ENCODE measurements around the gene CNNM2.
"Not testable (repeated sequence)": the region's sequence is repeated elsewhere in the genome, so short reads cannot be mapped to it uniquely, and the experiment has no call there.

The CNNM2 gene

DNA sequence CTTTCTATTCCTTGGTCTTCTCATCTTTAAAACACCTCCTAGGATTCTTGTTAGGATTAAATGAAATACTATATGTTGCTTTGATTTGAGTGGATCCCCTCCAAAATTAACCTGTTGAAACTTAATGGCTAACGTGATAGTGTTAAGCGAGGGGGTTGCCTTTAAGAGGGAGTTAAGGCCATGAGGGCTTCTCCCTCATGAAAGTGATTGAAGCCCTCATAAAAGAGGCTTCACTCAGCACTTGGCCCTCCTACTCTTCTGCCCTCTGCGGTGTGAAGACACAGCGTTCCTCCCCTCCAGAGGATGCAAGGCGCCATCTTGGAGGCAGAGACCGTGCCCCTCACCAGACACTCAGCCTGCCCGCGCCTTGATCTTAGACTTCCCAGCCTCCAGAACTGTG, 46.6 kb downstream of the CNNM2 start:
- no peaks in the 10 kb centered on the region for H3K27me3 ChIP-seq (ENCODE audit: insufficient read depth, low read depth, severe bottlenecking)
- no peak overlapping the region for H3K4me3 ChIP-seq (ENCODE audit: low read depth, low read length)
- no peak overlapping the region for H3K27ac ChIP-seq
- DNase-seq = no peak
- no peaks in the 10 kb centered on the region for H3K9me3 ChIP-seq (ENCODE audit: severe bottlenecking)
- TF ChIP-seq, protein P1, sequence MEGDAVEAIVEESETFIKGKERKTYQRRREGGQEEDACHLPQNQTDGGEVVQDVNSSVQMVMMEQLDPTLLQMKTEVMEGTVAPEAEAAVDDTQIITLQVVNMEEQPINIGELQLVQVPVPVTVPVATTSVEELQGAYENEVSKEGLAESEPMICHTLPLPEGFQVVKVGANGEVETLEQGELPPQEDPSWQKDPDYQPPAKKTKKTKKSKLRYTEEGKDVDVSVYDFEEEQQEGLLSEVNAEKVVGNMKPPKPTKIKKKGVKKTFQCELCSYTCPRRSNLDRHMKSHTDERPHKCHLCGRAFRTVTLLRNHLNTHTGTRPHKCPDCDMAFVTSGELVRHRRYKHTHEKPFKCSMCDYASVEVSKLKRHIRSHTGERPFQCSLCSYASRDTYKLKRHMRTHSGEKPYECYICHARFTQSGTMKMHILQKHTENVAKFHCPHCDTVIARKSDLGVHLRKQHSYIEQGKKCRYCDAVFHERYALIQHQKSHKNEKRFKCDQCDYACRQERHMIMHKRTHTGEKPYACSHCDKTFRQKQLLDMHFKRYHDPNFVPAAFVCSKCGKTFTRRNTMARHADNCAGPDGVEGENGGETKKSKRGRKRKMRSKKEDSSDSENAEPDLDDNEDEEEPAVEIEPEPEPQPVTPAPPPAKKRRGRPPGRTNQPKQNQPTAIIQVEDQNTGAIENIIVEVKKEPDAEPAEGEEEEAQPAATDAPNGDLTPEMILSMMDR (IDR thresholded peaks at IDR 0.05; ENCODE audit: low read depth, low read length) = no peak
- no peaks in the 10 kb centered on the region for H3K36me3 ChIP-seq

DNA sequence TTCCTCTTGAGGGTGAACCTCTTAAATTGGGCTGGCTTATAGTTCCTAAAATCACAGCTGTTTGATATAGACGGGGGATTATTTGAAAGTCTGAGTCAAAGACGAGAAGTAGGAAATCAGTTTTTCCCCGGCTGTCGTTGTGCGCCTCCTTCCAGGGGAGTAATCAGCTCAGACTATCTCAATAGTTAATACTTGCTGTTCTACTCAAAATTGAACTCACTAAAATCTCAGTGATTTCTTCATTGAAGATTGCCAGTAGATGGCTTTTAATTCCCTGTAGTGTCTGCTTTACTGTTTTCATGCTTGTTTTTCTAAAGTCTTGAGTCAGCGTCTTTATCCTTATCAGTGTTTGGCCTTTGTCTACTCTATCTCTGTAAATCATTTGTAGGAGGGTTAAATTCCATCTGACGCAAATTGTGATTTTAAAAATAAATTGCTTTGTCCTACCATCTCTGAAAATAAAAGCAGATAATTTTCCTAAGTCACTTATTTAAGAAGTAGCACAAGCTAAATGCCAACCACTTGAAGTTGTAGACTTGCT, 47.3 kb downstream of the CNNM2 start:
- Histone ChIP-seq H3K27me3 (ENCODE audit: insufficient read depth, low read depth, severe bottlenecking) (no peaks in the 10 kb centered on the region), H3K27ac (no peak overlapping the region), H3K4me3 (ENCODE audit: low read depth, low read length) (no peak overlapping the region), H3K36me3 (no peaks in the 10 kb centered on the region), H3K9me3 (ENCODE audit: severe bottlenecking) (no peaks in the 10 kb centered on the region)
- TF ChIP-seq, protein P1 (IDR thresholded peaks at IDR 0.05; ENCODE audit: low read depth, low read length) = no peak
- DNase-seq = no peak

DNA sequence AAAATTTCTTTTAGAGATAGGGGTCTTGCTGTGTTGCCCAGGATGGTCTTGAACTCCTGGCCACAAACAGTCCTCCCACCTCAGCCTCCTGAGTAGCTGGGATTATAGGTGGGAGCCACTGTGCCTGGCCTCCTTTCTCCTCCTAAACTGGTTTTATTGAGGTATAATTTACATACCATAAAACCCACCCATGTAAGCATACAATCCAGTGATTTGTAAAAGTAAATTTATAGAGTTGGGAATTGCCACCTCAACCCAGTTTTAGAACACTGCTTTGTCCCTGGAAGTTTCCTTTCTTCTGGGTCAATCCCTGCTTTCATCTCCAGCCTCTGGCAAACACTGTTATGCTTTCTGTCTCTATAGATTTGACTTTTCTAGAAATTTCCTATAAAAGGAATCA, 49.0 kb downstream of the CNNM2 start:
- no peaks in the 10 kb centered on the region for H3K9me3 ChIP-seq (ENCODE audit: severe bottlenecking)
- TF ChIP-seq, protein P1 (IDR thresholded peaks at IDR 0.05; ENCODE audit: low read depth, low read length) = no peak
- no peak overlapping the region for H3K4me3 ChIP-seq (ENCODE audit: low read depth, low read length)
- H3K27ac ChIP-seq = no peak overlapping the region
- H3K27me3 ChIP-seq (ENCODE audit: insufficient read depth, low read depth, severe bottlenecking) = no peaks in the 10 kb centered on the region
- no peaks in the 10 kb centered on the region for H3K36me3 ChIP-seq
- DNase-seq = no peak

DNA sequence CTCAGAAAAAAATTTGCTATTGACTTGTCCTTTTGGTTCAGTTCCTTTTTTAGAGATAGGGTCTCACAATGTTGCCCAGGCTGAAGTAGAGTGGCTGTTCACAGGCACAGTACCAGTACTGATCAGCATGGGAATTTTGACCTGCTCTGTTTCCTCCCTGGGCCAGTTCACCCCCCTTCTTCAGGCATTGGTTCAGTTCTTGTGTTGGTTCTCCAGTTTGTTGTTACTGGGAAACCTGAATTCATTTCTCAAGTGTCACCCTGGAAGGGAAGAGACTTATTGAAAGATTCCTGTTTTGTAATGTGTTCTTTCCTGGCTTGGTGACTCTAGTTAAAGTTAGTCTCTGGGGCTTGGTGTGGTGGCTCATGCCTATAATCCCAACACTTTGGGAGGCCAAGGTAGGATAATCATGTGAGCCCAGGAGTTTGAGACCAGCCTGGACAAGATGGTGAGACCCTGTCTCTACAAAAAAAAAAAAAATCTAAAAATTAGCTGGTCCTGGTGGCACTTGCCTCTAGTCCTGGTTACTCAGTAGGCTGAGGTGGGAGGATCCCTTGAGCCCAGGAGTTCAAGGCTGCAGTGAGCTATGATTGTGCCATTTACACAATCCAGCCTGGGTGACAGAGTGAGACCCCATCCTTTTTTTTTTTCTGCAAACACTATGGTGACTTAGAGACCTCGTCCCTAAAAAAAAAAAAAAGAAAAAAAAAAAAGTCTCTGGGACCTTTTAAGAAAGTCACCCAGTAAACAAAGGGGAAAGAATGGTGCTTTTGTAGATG, 52.7 kb downstream of the CNNM2 start:
- H3K9me3 ChIP-seq (ENCODE audit: severe bottlenecking) = no peaks in the 10 kb centered on the region
- H3K27ac ChIP-seq = no peak overlapping the region
- no peak overlapping the region for H3K4me3 ChIP-seq (ENCODE audit: low read depth, low read length)
- no peak for DNase-seq
- no peaks in the 10 kb centered on the region for H3K36me3 ChIP-seq
- TF ChIP-seq, protein P1 (IDR thresholded peaks at IDR 0.05; ENCODE audit: low read depth, low read length) = no peak
- H3K27me3 ChIP-seq (ENCODE audit: insufficient read depth, low read depth, severe bottlenecking) = no peaks in the 10 kb centered on the region

DNA sequence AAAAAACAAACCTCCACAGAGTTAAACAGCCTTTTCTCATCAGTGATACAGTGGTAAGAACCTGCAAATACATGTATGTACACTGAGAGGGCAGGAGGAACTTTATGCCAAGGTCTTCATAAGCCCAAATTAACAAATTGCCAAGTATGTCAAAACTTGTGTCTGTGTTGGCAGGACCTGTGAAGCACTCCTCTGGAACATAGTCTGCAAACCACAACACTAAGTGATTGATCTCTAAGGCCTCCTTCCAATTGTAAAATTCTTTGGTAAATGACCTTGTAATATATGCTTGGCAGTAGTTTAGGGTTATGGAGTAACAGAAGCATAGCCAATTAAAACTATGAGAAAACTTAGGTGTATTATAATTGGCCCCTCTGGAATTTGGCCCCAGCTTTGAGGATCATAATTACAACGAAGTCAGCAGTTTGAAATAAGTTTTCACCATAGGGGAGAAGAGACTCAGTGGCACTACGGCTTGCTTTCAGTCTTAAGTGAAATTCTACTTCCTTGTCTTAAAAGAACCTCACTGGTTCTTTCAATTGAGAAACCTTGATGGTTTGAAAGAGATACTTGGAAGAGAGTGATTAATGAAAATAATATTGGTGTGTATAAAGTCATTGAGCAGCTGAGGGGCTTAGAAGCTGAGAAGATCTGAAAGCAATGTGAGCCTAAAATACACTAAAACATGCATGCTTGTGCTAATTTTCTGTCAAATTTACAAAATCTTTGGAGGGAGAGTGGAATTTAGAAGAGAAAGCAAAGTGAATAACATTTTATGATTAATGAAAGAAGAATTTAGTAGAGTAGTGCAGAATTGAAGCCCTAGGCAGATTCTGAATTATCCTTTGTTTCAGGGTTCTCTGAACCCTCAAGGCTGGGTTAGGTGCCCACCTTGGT, 57.6 kb downstream of the CNNM2 start:
- Histone ChIP-seq H3K9me3 (ENCODE audit: severe bottlenecking) (no peaks in the 10 kb centered on the region), H3K36me3 (no peaks in the 10 kb centered on the region), H3K4me3 (ENCODE audit: low read depth, low read length) (no peak overlapping the region), H3K27ac (no peak overlapping the region), H3K27me3 (ENCODE audit: insufficient read depth, low read depth, severe bottlenecking) (no peaks in the 10 kb centered on the region)
- TF ChIP-seq, protein P1 (IDR thresholded peaks at IDR 0.05; ENCODE audit: low read depth, low read length) = no peak
- DNase-seq = no peak

DNA sequence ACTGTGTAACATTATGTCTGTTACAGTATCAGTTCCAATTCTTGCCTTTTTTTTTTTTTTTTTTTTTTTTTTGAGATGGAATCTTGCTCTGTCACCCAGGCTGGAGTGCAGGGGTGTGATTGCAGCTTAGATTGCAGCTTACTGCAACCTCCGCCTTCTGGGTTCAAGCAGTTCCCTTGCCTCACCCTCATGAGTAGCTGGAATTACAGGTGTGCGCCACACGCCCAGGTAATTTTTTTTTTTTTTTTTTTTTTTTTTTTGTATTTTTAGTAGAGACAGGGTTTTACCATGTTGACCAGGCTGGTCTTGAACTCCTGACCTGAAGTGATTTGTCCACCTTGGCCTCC, 58.3 kb downstream of the CNNM2 start:
- H3K9me3 ChIP-seq (ENCODE audit: severe bottlenecking); DNase-seq; H3K27me3 ChIP-seq (ENCODE audit: insufficient read depth, low read depth, severe bottlenecking); H3K36me3 ChIP-seq; H3K27ac ChIP-seq; H3K4me3 ChIP-seq (ENCODE audit: low read depth, low read length): not testable (repeated sequence)

Measured in WERI-Rb-1 (cell line).